Measurements from ENCODE around the gene CYP2C19.

- TF ChIP-seq, protein P1, sequence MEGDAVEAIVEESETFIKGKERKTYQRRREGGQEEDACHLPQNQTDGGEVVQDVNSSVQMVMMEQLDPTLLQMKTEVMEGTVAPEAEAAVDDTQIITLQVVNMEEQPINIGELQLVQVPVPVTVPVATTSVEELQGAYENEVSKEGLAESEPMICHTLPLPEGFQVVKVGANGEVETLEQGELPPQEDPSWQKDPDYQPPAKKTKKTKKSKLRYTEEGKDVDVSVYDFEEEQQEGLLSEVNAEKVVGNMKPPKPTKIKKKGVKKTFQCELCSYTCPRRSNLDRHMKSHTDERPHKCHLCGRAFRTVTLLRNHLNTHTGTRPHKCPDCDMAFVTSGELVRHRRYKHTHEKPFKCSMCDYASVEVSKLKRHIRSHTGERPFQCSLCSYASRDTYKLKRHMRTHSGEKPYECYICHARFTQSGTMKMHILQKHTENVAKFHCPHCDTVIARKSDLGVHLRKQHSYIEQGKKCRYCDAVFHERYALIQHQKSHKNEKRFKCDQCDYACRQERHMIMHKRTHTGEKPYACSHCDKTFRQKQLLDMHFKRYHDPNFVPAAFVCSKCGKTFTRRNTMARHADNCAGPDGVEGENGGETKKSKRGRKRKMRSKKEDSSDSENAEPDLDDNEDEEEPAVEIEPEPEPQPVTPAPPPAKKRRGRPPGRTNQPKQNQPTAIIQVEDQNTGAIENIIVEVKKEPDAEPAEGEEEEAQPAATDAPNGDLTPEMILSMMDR (IDR thresholded peaks at IDR 0.05) = no peak
- TF ChIP-seq POLR2A (IDR thresholded peaks at IDR 0.05) = no peak
Measured at GRCh38 chr10:94784256-94784655, 21.8 kb downstream of the CYP2C19 start.

Measured in tibial nerve (tissue), 3 donors.